ENCODE results near the gene ZBTB46. TPM values are rescaled to one million over a fixed set of nuclear protein-coding genes. Genes with fewer than 3 reads are reported as not detected.

The ZBTB46 gene
- total RNA-seq, 2 donors from 2014 or later = 0.25 to 1.2 TPM

- Mint-ChIP-seq H3K9me3 (no peaks in the 10 kb centered on the region), H3K27me3 (no peaks in the 10 kb centered on the region), H3K4me3 (no peak overlapping the region), H3K27ac (no peak overlapping the region), H3K4me1 (ENCODE audit: low read depth in 2 of 2) (peaks cover 0 to 3% of the 10 kb centered on the region in 2 donors), H3K36me3 (no peaks in the 10 kb centered on the region)
- no peak for DNase-seq (ENCODE audit: low spot score)
- no peak for ATAC-seq
Observed at GRCh38 chr20:63774306-63774705, 56.8 kb downstream of the ZBTB46 start.

GRCh38 chr20:63773571-63774241, 57.4 kb downstream of the ZBTB46 start:
- no peaks in the 10 kb centered on the region for H3K36me3 Mint-ChIP-seq
- H3K27me3 Mint-ChIP-seq = no peaks in the 10 kb centered on the region
- DNase-seq (ENCODE audit: low spot score) = no peak
- H3K4me3 Mint-ChIP-seq = no peak overlapping the region
- peaks cover 0 to 3% of the 10 kb centered on the region in 2 donors for H3K4me1 Mint-ChIP-seq (ENCODE audit: low read depth in 2 of 2)
- no peak for ATAC-seq
- no peak overlapping the region for H3K27ac Mint-ChIP-seq
- H3K9me3 Mint-ChIP-seq = no peaks in the 10 kb centered on the region

- DNase-seq (ENCODE audit: low spot score) (peak; percentile 51), ATAC-seq (no peak)
- no peak overlapping the region for H3K4me3 Mint-ChIP-seq
- H3K36me3 Mint-ChIP-seq = no peaks in the 10 kb centered on the region
- H3K9me3 Mint-ChIP-seq = no peaks in the 10 kb centered on the region
- peaks cover 0 to 3% of the 10 kb centered on the region in 2 donors for H3K4me1 Mint-ChIP-seq (ENCODE audit: low read depth in 2 of 2)
- H3K27ac Mint-ChIP-seq = no peak overlapping the region
- no peaks in the 10 kb centered on the region for H3K27me3 Mint-ChIP-seq
Observed at GRCh38 chr20:63772781-63773518, 58.1 kb downstream of the ZBTB46 start.

GRCh38 chr20:63771046-63771707, 59.9 kb downstream of the ZBTB46 start:
- Mint-ChIP-seq H3K4me1 (ENCODE audit: low read depth in 2 of 2) (peaks cover 0 to 3% of the 10 kb centered on the region in 2 donors), H3K36me3 (no peaks in the 10 kb centered on the region), H3K27me3 (no peaks in the 10 kb centered on the region), H3K27ac (no peak overlapping the region), H3K9me3 (no peaks in the 10 kb centered on the region), H3K4me3 (no peak overlapping the region)
- ATAC-seq = no peak
- peak; percentile 56 for DNase-seq (ENCODE audit: low spot score)

GRCh38 chr20:63769891-63770474, 61.1 kb downstream of the ZBTB46 start:
- H3K9me3 Mint-ChIP-seq = no peaks in the 10 kb centered on the region
- no peaks in the 10 kb centered on the region for H3K36me3 Mint-ChIP-seq
- ATAC-seq (no peak), DNase-seq (ENCODE audit: low spot score) (peak; percentile 51)
- H3K4me3 Mint-ChIP-seq = no peak overlapping the region
- no peaks in the 10 kb centered on the region for H3K27me3 Mint-ChIP-seq
- H3K27ac Mint-ChIP-seq = no peak overlapping the region
- H3K4me1 Mint-ChIP-seq (ENCODE audit: low read depth in 2 of 2) = peaks cover 0 to 3% of the 10 kb centered on the region in 2 donors

- no peak overlapping the region for H3K27ac Mint-ChIP-seq
- ATAC-seq (no peak), DNase-seq (ENCODE audit: low spot score) (peak; percentile 44)
- no peaks in the 10 kb centered on the region for H3K36me3 Mint-ChIP-seq
- H3K4me3 Mint-ChIP-seq = no peak overlapping the region
- no peaks in the 10 kb centered on the region for H3K9me3 Mint-ChIP-seq
- H3K4me1 Mint-ChIP-seq (ENCODE audit: low read depth in 2 of 2) = no peaks in the 10 kb centered on the region
- no peaks in the 10 kb centered on the region for H3K27me3 Mint-ChIP-seq
Observed at GRCh38 chr20:63768591-63769515, 62.2 kb downstream of the ZBTB46 start.

GRCh38 chr20:63767886-63768285, 63.2 kb downstream of the ZBTB46 start:
- H3K4me3 Mint-ChIP-seq = no peak overlapping the region
- H3K9me3 Mint-ChIP-seq = no peaks in the 10 kb centered on the region
- DNase-seq (ENCODE audit: low spot score) = no peak
- no peak for ATAC-seq
- H3K27ac Mint-ChIP-seq = no peak overlapping the region
- no peaks in the 10 kb centered on the region for H3K27me3 Mint-ChIP-seq
- H3K36me3 Mint-ChIP-seq = no peaks in the 10 kb centered on the region
- H3K4me1 Mint-ChIP-seq (ENCODE audit: low read depth in 2 of 2) = no peaks in the 10 kb centered on the region

- Mint-ChIP-seq H3K4me1 (ENCODE audit: low read depth in 2 of 2) (no peaks in the 10 kb centered on the region), H3K36me3 (no peaks in the 10 kb centered on the region), H3K4me3 (no peak overlapping the region), H3K9me3 (no peaks in the 10 kb centered on the region), H3K27me3 (no peaks in the 10 kb centered on the region), H3K27ac (no peak overlapping the region)
- DNase-seq (ENCODE audit: low spot score) = peak; percentile 15
- no peak for ATAC-seq
Observed at GRCh38 chr20:63767456-63767855, 63.6 kb downstream of the ZBTB46 start.

- H3K9me3 Mint-ChIP-seq = no peaks in the 10 kb centered on the region
- H3K27me3 Mint-ChIP-seq = no peaks in the 10 kb centered on the region
- H3K4me3 Mint-ChIP-seq = no peak overlapping the region
- ATAC-seq (no peak), DNase-seq (ENCODE audit: low spot score) (peak; percentile 58)
- H3K36me3 Mint-ChIP-seq = no peaks in the 10 kb centered on the region
- no peaks in the 10 kb centered on the region for H3K4me1 Mint-ChIP-seq (ENCODE audit: low read depth in 2 of 2)
- no peak overlapping the region for H3K27ac Mint-ChIP-seq
Observed at GRCh38 chr20:63766695-63767426, 64.2 kb downstream of the ZBTB46 start.

- Mint-ChIP-seq H3K4me3 (no peak overlapping the region), H3K4me1 (ENCODE audit: low read depth in 2 of 2) (no peaks in the 10 kb centered on the region), H3K27me3 (no peaks in the 10 kb centered on the region), H3K36me3 (no peaks in the 10 kb centered on the region), H3K9me3 (no peaks in the 10 kb centered on the region), H3K27ac (no peak overlapping the region)
- no peak for ATAC-seq
- DNase-seq (ENCODE audit: low spot score) = no peak
Observed at GRCh38 chr20:63765902-63766301, 65.2 kb downstream of the ZBTB46 start.

GRCh38 chr20:63765082-63765873, 65.8 kb downstream of the ZBTB46 start:
- Mint-ChIP-seq H3K27ac (no peak overlapping the region), H3K9me3 (no peaks in the 10 kb centered on the region), H3K27me3 (no peaks in the 10 kb centered on the region), H3K36me3 (no peaks in the 10 kb centered on the region), H3K4me3 (no peak overlapping the region), H3K4me1 (ENCODE audit: low read depth in 2 of 2) (no peaks in the 10 kb centered on the region)
- no peak for ATAC-seq
- peak; percentile 22 for DNase-seq (ENCODE audit: low spot score)

- Mint-ChIP-seq H3K4me1 (ENCODE audit: low read depth in 2 of 2) (peaks cover 11 to 31% of the 10 kb centered on the region in 2 donors), H3K27ac (peak overlapping the region in 1 of 2 donors; percentile 52), H3K9me3 (no peaks in the 10 kb centered on the region), H3K36me3 (no peaks in the 10 kb centered on the region), H3K4me3 (no peak overlapping the region), H3K27me3 (no peaks in the 10 kb centered on the region)
- no peak for ATAC-seq
- peak; percentile 31 for DNase-seq (ENCODE audit: low spot score)
Observed at GRCh38 chr20:63759377-63759901, 71.6 kb downstream of the ZBTB46 start.
